NT2/D1 (cell line): ENCODE data around the gene RTP5.

ENCODE experiments used
- DNase-seq: peaks from one replicate; pipeline ENCODE4 v3.0.0-alpha.2; 2011; ENCODE audit warnings: low read depth, low spot score
- H3K27me3 ChIP-seq: 2 replicates; pipeline ENCODE4 v1.6.0; 2011; ENCODE audit warnings: mild to moderate bottlenecking; ENCODE audit not compliant: insufficient read length, insufficient read depth
- H3K36me3 ChIP-seq: 2 replicates; pipeline ENCODE4 v1.6.1; 2011; ENCODE audit warnings: mild to moderate bottlenecking, low read length, mixed read lengths; ENCODE audit not compliant: insufficient read depth, insufficient read length
- H3K4me1 ChIP-seq: 2 replicates; pipeline ENCODE4 v1.5.1; 2011; ENCODE audit not compliant: insufficient read depth, insufficient read length
- H3K4me3 ChIP-seq: 2 replicates; pipeline ENCODE4 v1.5.1; 2011; ENCODE audit warnings: low read depth; ENCODE audit not compliant: insufficient read length
- H3K9ac ChIP-seq: 2 replicates; pipeline ENCODE4 v1.6.0; 2011; ENCODE audit warnings: low read depth; ENCODE audit not compliant: insufficient read length
- H3K9me3 ChIP-seq: 2 replicates; pipeline ENCODE4 v1.5.1; 2011; ENCODE audit warnings: mild to moderate bottlenecking, low read length; ENCODE audit not compliant: insufficient read depth
- SUZ12 ChIP-seq: IDR thresholded peaks from 2 replicates; pipeline ENCODE4 v1.6.1; 2011; ENCODE audit not compliant: insufficient read length, insufficient read depth; ENCODE audit errors: extremely low read depth
- YY1 ChIP-seq: IDR thresholded peaks from 2 replicates; pipeline ENCODE4 v1.6.1; 2011; ENCODE audit not compliant: insufficient read length, insufficient read depth
- ZNF274 ChIP-seq: IDR thresholded peaks from 2 replicates; pipeline ENCODE4 v1.6.1; 2011; ENCODE audit warnings: mild to moderate bottlenecking, low read depth, low read length

The RTP5 gene

DNA sequence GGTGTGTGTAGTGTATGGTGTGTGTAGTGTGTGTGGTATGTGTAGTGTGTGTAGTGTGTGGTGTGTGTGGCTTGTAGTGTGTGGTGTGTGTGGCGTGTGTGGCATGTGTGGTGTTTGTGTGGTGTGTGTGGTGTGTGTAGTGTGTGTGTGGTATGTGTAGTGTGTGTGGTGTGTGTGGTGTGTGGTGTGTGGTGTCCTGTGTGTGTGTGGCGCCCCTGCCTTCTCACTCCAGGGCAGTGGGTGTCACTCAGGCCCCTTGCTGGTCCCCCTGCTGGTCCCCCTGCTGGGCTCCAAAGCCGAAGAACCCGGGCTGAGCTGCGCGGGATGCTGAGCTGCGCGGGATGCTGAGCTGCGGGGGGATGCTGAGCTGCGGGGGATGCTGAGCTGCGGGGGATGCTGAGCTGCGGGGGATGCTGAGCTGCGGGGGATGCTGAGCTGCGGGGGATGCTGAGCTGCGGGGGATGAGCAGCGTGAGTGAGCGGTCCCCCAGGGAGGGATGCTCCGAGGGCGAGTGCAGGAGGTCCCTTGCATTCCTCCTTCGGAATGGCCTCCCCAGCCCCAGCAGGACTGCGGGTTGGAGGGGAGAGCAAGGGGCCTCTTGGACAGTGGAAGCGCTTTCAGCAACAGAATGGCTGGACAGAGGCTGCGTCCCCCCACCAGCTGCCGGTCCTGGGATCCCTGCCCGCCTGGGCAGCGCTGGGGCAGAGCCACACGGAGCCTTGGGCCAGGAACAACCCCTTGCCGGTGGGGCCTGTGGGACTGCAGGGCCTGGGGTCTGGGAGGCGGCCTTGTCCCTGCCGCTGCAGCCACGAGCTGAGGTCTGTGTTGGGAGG, 3.4 kb upstream of the RTP5 start:
- no peak for TF ChIP-seq ZNF274
- Histone ChIP-seq H3K36me3 (no peaks in the 10 kb centered on the region), H3K9me3 (no peaks in the 10 kb centered on the region), H3K9ac (no peak overlapping the region), H3K27me3 (peaks cover 13% of the 10 kb centered on the region), H3K4me1 (peaks cover 10% of the 10 kb centered on the region), H3K4me3 (no peak overlapping the region)
- no peak for DNase-seq

DNA sequence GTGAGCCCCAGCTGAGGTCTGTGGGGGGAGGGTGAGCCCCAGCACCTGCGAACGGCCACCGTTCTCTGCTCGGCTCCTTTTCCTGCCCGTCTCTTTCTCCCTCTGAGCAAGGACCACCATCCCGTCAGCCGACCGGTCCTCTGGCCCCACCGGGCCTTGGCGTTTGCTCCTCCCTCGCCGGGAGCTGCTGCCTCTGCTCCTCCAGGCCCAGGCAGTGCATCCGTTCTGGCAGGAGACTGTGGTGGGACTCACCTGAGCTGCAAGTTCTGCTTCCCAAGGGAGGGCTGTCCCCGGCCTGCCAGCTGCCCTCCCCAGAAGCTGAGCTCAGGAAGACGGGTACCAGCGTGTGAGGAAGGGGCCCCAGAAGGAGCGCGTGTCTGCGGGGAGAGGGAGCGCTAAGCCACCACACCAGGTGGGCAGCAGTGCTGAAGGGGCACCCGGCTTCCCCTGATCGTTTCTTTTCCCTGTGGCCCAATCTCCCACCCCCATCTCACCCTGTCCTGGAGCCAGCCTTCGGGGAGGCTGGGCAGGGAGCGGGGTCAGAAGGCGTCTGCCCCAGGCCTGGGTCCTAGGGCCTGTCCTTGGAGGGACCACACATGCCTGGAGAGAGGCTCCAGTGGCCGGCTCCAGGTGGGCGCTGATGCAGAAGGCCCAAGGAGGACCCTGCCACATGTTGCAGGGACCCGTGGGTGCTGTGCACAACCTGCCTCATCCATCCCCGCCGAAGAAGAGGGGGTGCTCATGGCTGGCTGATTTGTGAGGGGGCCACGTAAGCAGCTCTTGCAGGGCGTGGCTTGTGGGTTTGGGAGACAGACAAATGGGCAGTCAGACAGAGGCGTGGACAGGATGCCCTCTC, 2.5 kb upstream of the RTP5 start:
- H3K9ac ChIP-seq: no peak overlapping the region
- DNase-seq: no peak
- no peaks in the 10 kb centered on the region for H3K36me3 ChIP-seq
- H3K4me3 ChIP-seq: no peak overlapping the region
- TF ChIP-seq ZNF274 (no peak), YY1 (no peak), SUZ12 (no peak)
- H3K27me3 ChIP-seq: peaks cover 13% of the 10 kb centered on the region
- H3K4me1 ChIP-seq: peaks cover 10% of the 10 kb centered on the region
- no peaks in the 10 kb centered on the region for H3K9me3 ChIP-seq

DNA sequence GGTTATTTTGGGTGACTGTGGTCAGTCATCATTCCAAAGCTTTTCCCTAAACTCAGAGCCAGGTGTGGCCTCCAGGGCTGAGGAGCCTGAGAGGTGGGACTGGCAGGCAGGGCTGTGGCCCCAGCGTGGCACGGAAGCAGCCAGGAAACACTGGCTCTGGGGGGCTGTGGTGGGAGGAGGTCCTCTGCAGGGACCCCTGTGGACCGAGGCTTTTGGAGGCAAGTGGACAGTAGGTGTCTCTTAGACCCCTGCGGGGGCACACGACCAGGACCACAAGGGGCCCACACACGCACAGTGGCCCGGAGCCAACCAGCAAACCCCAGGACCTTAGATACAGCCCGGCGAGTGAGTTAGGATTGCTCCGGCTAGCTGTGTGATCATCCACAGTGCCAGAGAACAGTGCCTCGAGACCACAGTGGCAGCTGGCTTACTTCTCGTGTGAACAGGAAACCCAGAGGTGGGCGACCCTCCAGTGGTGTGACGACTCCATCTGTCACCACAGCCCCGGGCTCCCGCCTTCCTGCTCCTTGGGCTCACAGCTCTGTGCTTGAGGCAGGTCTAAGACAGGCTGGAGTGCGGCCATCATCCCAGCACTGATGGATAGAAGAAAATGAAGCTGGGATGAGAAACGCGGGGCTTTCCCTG, 1.6 kb upstream of the RTP5 start:
- H3K27me3 ChIP-seq: peaks cover 13% of the 10 kb centered on the region

DNA sequence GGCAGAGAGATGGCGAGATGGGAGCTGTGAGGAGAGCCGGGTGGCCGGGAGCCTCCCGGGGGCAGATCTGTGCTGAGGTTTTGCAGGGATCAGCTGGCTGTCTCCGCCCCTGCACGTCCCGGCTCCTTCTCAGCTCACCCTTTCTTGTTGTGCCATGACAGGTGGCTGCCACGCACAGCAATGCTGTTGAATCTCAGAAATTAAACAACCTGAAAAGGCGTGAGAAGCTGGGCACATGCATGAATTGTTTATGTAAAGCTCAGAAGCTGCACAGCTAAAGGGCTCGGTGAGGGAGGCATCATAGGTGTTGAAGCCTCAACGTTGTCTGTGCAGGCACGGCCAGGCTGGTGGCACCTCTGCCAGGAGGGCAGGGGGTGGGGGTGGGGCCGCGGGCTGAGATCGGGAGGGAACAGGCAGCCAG, 858 bp upstream of the RTP5 start:
- peaks cover 13% of the 10 kb centered on the region for H3K27me3 ChIP-seq
- no peak for DNase-seq
- H3K4me1 ChIP-seq: peaks cover 8% of the 10 kb centered on the region
- no peak for TF ChIP-seq SUZ12
- no peak for TF ChIP-seq YY1
- no peak for TF ChIP-seq ZNF274
- H3K9me3 ChIP-seq: peaks cover 1% of the 10 kb centered on the region; the same call in 1 of the 2 replicates
- H3K36me3 ChIP-seq: no peaks in the 10 kb centered on the region
- no peak overlapping the region for H3K9ac ChIP-seq
- H3K4me3 ChIP-seq: no peak overlapping the region

More for the DNA sequence above, 1.6 kb upstream of the RTP5 start:
- no peak for TF ChIP-seq ZNF274
- no peak for TF ChIP-seq SUZ12
- TF ChIP-seq YY1: no peak
- no peak for DNase-seq
- H3K9ac ChIP-seq: no peak overlapping the region
- peaks cover 10% of the 10 kb centered on the region for H3K4me1 ChIP-seq
- no peak overlapping the region for H3K4me3 ChIP-seq
- H3K36me3 ChIP-seq: no peaks in the 10 kb centered on the region
- H3K9me3 ChIP-seq: no peaks in the 10 kb centered on the region

DNA sequence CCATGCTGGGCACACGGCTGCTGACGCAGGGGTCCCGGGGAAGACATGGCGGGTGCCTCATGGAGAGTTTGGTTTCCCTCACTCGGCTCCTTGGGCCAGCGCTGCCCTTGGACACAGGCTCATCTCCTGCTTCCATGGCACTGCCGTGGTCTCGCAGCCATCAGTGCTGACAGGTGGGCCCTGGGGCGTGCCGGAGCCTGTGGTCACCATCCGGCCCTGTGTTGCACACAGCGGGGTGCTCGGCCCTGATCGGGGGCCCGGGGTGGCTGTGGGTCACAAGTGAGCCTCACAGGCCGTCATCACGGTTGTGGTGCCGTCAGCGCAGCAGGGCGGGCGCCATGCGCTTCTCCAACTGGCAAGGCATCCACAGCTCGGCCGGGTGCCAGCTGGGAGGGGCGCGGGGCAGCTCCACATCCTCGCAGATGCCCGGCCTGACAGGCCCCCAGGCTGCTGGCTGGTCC, 582 bp downstream of the RTP5 start:
- Histone ChIP-seq H3K4me3 (no peak overlapping the region), H3K4me1 (peaks cover 5% of the 10 kb centered on the region), H3K36me3 (no peaks in the 10 kb centered on the region), H3K9me3 (peaks cover 16% of the 10 kb centered on the region; the same call in 1 of the 2 replicates), H3K9ac (peak overlapping the region; percentile 50), H3K27me3 (peaks cover 9% of the 10 kb centered on the region)
- no peak for TF ChIP-seq YY1
- TF ChIP-seq SUZ12: no peak
- no peak for DNase-seq

DNA sequence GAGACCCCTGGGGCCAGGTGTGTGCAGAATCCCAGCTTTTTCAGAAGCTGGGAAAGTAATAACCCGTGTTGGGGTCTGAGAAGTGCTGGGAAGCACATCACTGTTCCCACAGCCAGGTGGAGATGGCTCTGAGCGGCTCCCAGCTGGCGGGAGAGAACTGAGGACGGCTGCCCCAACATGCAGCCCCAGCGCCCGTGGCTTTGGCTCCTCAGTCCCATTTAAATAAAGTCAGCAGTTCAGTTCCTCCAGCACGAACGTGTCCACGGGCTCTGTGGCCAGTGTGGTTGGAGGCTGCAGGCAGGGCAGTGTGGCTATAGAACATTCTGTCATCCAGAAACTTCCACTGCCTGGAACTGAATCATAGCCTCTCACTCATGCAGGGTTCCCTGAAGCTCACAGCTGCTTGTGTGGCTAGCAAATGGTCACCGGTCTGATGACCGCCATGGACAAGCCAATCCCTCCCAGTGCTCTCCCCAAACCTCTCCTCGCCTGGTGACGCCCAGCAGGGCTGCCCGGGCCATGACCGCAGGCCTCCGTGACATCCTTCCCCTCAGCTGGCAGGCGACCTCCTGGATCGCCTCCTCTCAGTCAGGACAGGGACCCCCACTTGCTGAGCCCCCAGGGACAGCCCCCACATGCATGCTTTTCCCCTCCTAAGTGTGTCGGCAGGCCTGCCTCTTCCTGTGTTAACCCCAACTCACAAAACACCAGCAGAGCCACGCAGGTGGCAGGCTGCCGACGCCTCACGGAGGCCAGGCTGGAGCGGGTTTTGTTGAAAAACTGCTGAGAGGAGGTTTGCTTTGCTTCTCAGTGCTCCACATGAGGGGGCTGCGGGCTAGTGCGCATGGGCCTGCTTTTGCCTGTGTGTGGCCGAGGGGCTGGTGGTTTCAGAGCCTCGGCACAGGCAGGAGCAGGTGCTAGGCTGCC, 1.3 kb downstream of the RTP5 start:
- no peak for DNase-seq
- Histone ChIP-seq H3K27me3 (peaks cover 1% of the 10 kb centered on the region), H3K9me3 (peaks cover 21% of the 10 kb centered on the region; the same call in 1 of the 2 replicates), H3K9ac (peak overlapping the region; percentile 50), H3K36me3 (no peaks in the 10 kb centered on the region), H3K4me1 (peaks cover 4% of the 10 kb centered on the region), H3K4me3 (no peak overlapping the region)
- TF ChIP-seq ZNF274 (no peak), SUZ12 (no peak), YY1 (no peak)
